GM12801 (cell line): ENCODE data around the gene PEX10.

ENCODE experiments used
- CTCF ChIP-seq: IDR thresholded peaks from one replicate; pipeline ENCODE4 v1.5.1; 2011; ENCODE audit warnings: control low read depth; ENCODE audit not compliant: insufficient read length; ENCODE audit errors: extremely low read depth

Gene PEX10

GRCh38 chr1:2435091-2435490 lies 22.7 kb upstream of the PEX10 start:
- TF ChIP-seq CTCF, result no peak

- TF ChIP-seq CTCF, result no peak
Observed at GRCh38 chr1:2433936-2434655, 21.7 kb upstream of the PEX10 start.

DNA sequence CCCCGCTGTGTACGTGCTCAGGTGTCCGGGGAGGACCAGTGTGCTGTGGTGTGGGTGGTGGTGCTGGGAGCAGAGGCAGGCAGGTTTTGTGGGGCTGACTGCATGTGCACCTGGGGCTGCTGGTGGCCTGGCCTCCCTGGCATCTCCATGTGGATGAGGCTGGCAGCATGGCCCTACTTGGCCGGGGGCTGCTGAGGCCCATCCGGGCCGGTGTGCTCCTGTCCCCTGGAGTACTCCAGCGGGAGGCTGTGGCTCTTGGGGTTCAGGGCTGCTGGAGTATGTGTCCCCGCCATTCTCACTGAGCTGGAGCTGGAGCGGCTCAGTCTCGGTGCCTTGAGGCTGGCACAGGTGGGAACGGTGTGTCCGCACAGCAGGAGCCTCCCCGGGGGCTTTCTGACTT lies 20.8 kb upstream of the PEX10 start:
- no peak for TF ChIP-seq CTCF

DNA sequence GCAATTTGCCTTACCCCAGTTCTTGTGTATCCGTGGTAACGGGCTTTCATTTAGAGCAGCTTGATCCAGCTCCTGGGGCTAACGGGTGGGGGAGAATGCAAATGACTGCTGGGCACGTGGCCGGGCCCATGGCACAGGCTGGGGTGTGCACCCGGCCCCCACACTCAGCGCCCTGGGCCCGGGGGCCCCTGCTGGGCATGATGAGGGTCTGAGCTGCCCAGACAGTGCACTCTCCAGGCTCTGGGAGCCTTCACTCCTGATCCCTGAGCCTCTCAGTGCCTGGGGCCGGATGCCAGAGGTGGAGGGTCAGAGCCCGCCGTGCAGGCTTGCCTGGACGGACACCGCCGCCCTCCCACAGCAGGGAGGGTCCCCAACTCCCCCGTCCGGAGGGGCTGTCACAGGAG lies 20.1 kb upstream of the PEX10 start:
- no peak for TF ChIP-seq CTCF

DNA sequence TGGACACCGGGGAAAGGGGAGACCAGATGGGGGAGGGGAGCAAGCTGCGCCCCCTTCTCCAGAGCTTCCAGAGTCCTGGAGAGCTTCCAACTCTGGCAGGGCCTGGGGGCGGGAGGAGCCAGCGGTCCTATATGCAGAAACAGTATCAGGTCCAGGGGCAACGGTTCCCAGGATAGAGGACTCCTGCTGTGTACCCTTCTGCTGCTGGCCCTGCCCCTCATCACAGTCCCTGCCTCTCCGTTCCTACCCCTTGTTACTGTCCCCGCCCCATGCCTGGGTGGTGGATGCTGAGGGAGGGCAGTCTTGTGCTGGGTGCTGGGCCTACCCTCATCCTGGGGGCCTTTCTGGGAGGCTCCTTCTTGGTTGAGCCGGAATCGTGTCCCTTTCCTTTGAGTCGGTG lies 19.2 kb upstream of the PEX10 start:
- no peak for TF ChIP-seq CTCF

DNA sequence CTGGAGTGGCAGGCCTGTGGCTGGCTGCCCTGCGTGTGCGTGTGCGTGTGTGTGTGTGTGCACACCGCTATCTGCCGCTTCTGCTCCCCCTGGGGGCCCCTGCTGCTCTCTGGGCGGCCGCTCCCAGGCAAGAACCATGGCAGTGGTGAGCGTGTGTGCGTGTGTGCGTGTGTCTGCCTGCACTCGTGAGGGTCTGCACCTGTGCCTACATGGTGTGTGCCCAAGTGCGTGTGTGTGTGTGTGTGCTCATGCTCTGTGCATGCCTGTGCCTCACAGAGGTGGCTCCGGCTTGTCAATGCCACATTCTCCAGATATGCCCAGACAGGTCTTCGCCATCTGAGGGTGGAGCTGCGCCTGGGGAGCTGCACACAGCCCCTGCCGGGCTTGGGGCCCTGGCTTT lies 18.7 kb upstream of the PEX10 start:
- TF ChIP-seq CTCF, result no peak

- no peak for TF ChIP-seq CTCF
Observed at GRCh38 chr1:2430592-2430973, 18.2 kb upstream of the PEX10 start.
